ENCODE measurements around the gene CGB2. TPM values are rescaled to one million over a fixed set of nuclear protein-coding genes. Genes with fewer than 3 reads are reported as not detected.

Gene CGB2
- total and polyA plus RNA-seq, 2 of the 13 experiments (the other 11 are each of a cell fraction or from before 2014, with no cell fraction given), result not detected

- TF ChIP-seq CEBPZ (IDR thresholded peaks at IDR 0.05; ENCODE audit: low read length) (no peak), RFXAP (CRISPR knock-in tag; IDR thresholded peaks at IDR 0.05; ENCODE audit: borderline replicate concordance) (no peak), ZFP41 (CRISPR knock-in tag; IDR thresholded peaks at IDR 0.05; ENCODE audit: borderline replicate concordance) (0 out of 2 replicates have a peak, but pooled peaks have one; percentile 74), ZNF354B (CRISPR knock-in tag; IDR thresholded peaks at IDR 0.05) (0 out of 2 replicates have a peak, but pooled peaks have one; percentile 62), NCOR1 (IDR thresholded peaks at IDR 0.05; ENCODE audit: borderline replicate concordance, low read length) (no peak), XRCC5 (optimal IDR thresholded peaks at IDR 0.05; ENCODE audit: low read length) (no peak), MZF1 (CRISPR knock-in tag; IDR thresholded peaks at IDR 0.05; ENCODE audit: borderline replicate concordance) (no peak), ZNF557 (CRISPR knock-in tag; IDR thresholded peaks at IDR 0.05) (no peak), KDM5A (IDR thresholded peaks at IDR 0.05; ENCODE audit: borderline replicate concordance, low read length) (no peak), ZNF724P (CRISPR knock-in tag; IDR thresholded peaks at IDR 0.05; ENCODE audit: borderline replicate concordance) (no peak), HDAC2 (CRISPR knock-in tag; IDR thresholded peaks at IDR 0.05) (no peak), SAFB2 (CRISPR knock-in tag; IDR thresholded peaks at IDR 0.05; ENCODE audit: borderline replicate concordance, low read depth) (no peak), ZBTB42 (CRISPR knock-in tag; IDR thresholded peaks at IDR 0.05) (no peak), DNMT1 (CRISPR knock-in tag; IDR thresholded peaks at IDR 0.05) (no peak), ZFP1 (CRISPR knock-in tag; IDR thresholded peaks at IDR 0.05) (no peak), JUND (CRISPR knock-in tag; IDR thresholded peaks at IDR 0.05) (no peak), SKIL (CRISPR knock-in tag; IDR thresholded peaks at IDR 0.05; ENCODE audit: borderline replicate concordance) (peak; percentile 31; the same call in 1 of the 2 replicates), ZNF264 (CRISPR knock-in tag; IDR thresholded peaks at IDR 0.05) (no peak), FOXO4 (CRISPR knock-in tag; conservative IDR thresholded peaks at IDR 0.05) (no peak), SKI (IDR thresholded peaks at IDR 0.05; ENCODE audit: partially characterized antibody) (no peak), HMG20B (CRISPR knock-in tag; conservative IDR thresholded peaks at IDR 0.05) (no peak), ZNF770 (CRISPR knock-in tag; IDR thresholded peaks at IDR 0.05) (peak; percentile 7; the same call in 1 of the 2 replicates)
These were observed 39.0 kb upstream of the CGB2 start (continued) for GRCh38 chr19:48992581-48993174.
